ENCODE measurements around the gene BCORL1.

GRCh38 chrX:129956765-129957164 is 25.7 kb upstream of the BCORL1 start:
- TF ChIP-seq CTCF (IDR thresholded peaks at IDR 0.05; ENCODE audit: low read length): no peak
- no peak for TF ChIP-seq EZH2phosphoT487 (IDR thresholded peaks at IDR 0.05; ENCODE audit: low read length)
- TF ChIP-seq EZH2 (optimal IDR thresholded peaks at IDR 0.05; ENCODE audit: low read depth, low read length): no peak

All from MM.1S (cell line).